ENCODE measurements around the gene SHLD1.

SHLD1 gene

DNA sequence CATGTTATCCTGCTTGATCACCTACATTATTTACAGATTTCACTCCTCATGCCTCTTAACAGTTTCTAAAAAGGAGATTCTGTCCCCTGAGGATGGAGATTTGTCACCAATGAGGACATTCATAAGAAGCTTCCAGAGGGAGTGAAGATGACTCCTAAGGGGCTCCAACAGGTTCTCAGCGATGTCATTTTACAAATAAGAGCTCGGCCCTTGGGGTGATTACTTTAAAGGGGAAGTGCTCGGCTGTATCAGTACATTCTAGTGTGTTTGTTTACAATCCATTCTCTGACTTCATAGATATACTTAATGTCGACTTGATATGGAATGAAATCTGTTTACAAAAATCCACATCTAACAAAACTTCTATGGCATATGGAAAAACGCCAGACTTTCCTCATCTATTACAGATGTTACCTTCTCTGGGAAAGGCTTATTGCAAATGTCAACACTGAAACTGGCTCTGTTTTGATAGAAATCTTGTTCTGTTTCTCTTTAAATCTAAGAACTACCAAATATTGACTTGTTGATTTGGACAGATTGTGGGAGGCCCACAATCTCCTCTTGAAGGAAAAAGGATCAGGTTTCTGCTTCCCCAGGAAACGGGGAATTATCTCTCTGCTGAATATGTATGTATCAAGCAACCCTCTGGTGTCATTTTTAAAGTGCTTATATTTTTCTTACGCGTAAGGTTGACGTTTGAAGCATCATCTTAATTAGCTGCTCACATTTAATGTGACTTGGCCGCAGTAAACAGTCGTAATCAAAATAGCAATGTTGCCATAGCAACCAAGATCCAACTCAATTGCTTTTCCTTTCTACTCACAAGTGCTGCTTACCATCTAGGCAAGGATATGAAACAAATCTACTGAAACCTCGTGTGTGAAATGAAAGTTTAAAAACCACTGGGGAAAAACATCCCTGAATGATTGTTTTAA lies 95.7 kb downstream of the SHLD1 start:
- DNase-seq (ENCODE audit: low read depth in 3 of 3) = no peak

DNA sequence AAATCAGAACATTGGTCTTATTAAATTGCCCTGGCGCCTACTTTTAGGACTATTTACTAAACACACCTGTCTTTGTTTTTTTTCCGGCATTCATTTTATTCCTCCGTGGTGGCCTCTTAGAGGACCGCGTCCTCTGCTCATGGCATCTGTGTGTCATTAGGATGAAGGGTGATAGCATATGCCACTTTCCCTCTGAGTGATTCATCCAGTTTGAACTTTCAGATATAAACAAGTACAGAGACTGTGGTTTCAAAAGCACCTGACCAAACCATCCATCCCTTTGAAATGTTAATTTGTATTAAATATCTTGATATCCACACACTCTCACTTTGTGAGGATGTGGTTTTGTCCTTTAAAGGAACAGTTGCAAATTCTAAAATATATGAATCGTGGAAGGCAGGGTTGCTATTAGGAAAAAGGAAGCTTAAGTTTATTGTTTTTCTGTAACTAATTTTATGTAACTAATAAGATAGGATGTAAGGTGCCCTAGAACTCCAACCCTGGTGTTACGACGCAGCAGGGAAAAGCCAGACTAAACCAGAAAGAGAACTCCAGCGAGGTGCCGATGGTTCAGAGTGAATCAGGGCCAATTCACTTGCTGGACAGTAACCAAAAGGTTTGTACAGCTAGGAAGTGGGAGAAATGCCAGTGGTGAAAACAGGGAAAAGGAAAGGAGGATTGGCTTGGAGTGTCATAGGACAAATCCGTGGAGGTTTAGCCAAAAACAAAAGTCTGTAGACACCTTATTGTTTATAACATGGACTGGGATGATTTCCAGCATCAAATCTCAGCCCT lies 98.7 kb downstream of the SHLD1 start:
- DNase-seq (ENCODE audit: low read depth in 3 of 3) = no peak

DNA sequence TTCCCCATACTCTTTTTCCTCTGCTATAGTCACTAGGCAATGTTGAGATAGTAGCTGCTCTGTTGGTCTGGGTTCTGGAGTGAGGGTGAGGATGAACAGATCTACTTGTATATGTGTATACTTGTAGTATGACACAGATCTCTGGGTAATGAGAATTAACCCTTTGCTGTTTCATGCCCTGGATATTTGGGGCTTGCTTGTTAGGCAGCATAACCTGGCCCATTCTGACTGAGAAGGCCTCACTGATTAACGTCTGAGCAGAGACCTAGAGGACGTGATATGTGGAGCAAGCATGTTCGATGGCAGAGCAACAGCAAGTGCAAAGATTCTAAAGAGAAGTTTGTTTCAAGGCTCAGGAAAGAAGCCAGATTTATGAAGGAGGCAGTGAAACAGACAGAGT lies 105.7 kb downstream of the SHLD1 start:
- no peak for DNase-seq (ENCODE audit: low read depth in 3 of 3)

DNA sequence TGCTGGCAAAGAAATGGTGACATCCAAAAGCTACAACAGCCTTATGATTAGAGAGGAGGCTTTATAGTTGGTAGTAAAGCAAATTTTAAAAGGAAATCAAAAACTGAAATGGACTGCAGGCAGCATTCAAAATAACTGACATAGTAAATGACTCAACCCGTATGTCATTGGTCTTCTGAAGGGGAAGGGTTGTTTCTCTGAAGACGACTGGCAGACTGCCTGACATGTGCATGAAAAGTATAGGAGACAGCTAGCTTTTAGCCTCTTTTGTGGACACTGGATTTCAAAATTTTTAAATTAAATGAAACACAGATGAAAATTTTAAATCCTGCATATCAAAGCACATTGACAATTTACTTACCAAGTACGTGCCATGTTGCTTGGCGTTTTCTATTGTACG lies 109.4 kb downstream of the SHLD1 start:
- no peak for DNase-seq (ENCODE audit: low read depth in 3 of 3)

DNA sequence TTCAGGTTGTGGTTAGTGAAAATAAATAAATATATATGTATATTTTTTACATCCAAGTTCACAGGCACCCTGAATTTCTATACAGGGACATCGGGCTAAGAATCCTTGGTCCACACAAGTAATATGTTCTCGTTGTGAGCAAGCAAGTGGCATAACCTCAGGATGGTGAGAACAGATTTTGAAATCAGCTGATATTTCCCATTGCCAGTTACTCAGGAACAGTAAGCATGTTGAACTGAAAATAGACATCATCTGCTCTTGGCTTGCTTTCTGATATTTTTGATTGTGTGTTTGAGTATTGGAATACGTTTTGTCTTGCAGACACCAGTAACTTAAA lies 112.5 kb downstream of the SHLD1 start:
- no peak for DNase-seq (ENCODE audit: low read depth in 3 of 3)

DNA sequence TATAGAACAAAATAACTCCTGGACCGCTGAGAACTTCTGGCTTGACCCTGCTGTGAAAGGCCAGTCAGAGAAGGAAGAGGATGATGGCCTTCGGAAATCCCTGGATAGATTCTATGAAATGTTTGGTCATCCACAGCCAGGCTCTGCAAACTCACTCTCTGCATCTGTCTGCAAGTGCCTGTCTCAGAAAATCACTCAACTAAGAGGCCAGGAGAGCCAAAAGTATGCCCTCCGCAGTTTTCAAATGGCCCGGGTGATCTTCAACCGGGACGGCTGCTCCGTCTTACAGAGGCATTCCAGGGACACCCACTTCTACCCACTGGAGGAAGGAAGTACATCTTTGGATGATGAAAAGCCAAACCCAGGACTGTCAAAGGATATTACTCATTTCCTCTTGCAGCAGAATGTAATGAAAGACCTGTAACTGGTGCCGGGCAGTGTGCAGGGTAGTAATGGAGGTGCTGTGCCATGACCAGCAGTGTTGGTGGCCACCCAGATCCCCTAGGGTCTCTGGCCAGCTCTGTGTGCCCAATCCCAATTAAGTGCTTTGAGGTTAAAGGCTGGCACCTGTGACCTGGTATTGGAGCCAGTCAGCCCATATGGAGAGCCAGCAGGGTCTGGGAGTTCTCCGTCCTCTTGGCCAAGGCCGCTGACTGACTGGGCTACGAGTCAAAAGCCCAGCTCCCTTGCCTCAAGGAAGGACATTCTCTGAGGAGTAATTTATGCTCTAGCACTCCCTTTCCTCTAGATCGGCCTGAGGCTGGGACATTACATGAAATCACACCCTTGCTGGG lies 113.0 kb downstream of the SHLD1 start:
- DNase-seq (ENCODE audit: low read depth in 3 of 3) = no peak

DNA sequence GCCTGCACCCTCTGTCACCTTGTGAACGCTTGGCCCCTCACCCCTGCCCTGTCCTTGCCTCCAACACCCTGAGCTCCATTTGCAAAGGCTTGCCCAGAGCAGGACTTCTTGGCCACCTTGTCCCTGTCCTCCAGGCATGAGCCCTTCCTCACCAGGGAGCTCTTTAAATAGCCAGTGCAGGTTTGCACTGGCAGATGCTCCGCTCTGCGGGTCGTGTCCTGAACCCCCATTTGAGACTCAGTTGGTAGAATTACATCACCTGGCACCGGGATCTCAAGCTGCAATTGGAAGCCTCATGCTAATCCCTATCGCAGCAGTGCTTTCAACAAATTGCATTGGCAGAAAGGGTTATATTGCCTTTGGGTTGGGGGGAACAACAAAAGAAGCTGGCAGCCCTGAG lies 114.2 kb downstream of the SHLD1 start:
- no peak for DNase-seq (ENCODE audit: low read depth in 3 of 3)

DNA sequence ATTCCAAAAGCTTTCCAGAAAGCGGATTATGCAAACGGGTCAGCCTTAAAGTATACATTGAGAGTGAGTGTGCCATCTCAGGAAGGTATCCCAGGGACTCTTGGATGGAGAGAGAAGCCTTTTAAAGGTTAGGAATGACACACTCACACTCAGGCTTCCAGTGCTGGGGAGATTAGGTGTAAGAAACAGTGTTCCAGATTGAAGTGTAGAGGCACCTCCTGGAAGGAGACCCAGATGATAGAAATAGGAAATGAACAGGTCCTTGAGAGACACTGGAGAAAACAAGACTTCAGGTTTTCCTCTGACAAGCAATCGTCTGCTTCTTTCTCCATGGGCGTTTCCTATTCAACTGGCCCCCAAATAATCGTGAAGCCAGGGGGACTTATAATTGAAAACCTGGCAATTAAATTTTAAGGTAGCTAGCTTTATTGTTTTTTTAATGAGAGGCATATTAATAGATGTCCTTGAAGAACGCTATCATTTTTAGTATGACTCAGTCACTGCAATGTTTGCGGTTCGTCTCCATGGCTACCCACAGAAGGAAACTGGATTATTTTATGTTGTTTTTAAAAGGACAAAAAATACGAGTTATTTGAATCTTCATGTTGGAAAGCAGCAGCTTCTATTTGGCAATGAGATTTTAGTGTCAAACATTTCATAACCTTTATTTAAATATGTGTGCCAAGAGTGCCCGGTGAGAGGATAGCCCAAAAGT lies 114.8 kb downstream of the SHLD1 start:
- no peak for DNase-seq (ENCODE audit: low read depth in 3 of 3)

DNA sequence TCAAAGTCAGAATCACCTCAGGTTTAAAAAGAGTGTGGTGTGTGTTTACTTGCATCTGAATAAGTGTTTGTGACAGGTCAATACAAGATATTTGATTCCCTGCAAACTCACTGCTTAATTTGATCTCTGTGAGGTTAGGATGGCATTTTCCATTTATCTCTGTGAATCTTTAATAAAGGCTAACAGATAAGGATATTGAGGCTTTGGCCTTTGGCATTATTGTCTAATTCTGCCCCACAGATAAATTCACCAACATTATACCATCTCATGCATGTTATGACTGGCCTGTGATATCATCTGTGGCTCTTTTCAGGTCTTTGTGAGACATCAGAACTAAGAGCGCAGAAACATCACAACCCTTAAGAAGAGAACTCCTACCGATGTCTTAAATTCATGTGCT lies 115.4 kb downstream of the SHLD1 start:
- DNase-seq (ENCODE audit: low read depth in 3 of 3) = no peak

DNA sequence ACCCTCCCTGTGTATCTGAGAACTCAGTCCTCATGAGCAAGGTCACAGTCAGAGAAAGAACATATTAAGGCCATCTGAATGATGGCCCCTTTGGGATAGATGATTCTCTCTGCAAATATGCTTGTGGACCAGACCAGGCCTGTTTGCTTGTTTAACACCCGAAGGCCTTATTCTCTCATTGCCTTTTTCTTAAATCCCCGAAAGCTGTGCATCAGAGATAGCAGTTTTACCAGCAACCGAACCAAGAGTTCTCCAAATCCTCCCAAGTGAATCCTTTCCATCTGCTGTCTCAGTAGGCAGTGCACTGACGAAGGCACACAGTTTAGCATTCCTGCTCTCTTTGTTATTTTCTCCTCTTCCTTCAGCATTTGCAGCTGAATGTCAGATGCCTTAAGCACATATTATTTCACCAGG lies 120.4 kb downstream of the SHLD1 start:
- DNase-seq (ENCODE audit: low read depth in 3 of 3) = no peak

DNA sequence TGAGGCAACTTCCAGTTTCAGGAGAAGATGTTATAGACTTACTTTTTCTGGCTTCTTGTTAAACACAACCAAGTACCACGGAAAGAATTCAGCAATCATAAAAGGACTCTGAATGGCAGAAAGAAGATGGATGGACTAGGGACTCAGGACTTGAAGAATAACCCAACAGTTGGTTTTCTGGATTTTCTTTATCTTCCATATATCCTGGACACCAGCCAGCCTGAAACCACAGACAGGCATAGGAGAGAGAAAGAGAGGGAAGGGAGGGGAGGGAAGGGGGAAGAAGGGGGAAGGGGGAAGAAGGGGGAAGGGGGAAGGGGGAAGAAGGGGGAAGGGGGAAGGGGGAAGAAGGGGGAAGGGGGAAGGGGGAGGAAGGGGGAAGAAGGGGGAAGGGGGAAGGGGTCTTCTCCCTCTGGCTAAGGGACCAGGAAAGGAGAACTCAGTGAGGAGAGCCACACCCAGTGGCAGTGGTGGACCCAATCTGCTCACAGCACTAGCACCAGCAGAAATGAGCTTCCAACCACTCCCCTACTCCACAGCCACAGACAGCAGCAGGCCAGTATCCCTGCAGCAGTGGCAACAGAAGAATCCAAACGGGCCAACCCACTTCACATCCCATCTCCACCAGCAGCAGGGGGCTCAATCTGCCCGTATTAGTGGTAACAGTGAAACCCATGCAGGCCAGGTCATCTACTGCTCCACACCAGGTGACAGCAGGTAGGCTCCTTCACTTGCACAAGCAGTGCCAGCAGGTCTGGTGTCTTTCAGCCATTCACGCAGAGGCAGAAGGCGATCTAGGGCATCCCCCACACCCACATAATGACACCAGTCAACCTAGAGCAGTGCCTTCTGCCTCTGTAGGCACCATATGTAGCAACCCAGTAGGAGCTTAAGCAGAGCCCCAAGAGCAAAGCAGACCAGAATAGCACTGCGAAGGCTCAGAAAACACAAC lies 121.5 kb downstream of the SHLD1 start:
- DNase-seq (ENCODE audit: low read depth in 3 of 3) = no peak

DNA sequence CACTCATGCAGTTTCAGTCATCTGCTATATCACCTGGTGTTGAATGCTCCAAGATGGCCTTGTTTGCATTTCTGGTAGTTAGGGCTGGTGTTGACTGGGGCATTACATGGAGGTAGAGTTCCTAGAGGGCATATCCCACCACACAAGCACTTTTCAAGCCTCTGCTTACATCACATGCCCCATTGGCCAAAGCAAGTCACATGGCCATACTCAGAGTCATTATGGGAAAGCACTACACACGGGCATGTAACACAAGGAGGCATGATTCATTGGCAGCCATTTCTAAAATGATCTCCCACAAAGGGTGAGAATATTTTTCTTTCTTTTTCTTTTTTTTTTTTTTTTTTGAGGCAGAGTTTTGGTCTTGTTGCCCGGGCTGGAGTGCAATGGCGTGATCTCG lies 126.9 kb downstream of the SHLD1 start:
- no peak for DNase-seq (ENCODE audit: low read depth in 3 of 3)

DNA sequence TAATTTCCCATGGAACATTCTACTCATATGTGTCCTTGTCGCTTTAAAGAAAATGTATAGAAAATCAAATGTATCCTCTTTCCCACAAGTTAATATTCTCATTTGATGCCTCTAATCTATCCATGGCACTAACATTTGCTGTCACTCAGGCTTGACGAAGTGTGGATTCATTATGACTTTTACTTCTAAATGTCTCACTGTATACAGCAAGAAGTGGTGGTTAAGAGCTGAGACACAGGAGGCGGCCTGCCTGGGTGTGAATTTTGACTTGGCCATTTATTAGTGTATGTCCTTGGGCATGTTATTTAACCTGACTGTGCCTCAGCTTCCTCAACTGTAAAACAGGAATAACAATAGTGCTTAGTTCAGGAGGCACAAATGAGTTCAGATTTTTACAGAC lies 130.1 kb downstream of the SHLD1 start:
- no peak for DNase-seq (ENCODE audit: low read depth in 3 of 3)

DNA sequence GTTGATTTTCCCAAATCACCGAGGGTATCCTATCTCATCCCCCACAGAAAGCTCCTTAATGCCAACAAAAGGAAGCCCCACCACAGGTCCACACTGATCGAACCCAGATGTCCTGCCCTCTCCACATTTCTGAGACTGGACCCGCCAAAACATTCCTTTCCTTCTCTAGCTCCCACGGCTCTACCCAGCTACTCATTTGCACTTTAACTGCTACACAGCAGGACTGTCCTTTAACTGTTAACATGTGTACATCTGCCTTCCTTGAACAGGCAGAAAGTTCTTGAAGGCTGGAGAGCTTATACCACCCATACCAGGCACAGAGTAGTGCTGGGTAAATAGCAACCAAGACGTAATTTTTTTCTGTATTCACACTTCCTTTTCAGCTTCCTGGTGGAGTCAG lies 131.5 kb downstream of the SHLD1 start:
- no peak for DNase-seq (ENCODE audit: low read depth in 3 of 3)

DNA sequence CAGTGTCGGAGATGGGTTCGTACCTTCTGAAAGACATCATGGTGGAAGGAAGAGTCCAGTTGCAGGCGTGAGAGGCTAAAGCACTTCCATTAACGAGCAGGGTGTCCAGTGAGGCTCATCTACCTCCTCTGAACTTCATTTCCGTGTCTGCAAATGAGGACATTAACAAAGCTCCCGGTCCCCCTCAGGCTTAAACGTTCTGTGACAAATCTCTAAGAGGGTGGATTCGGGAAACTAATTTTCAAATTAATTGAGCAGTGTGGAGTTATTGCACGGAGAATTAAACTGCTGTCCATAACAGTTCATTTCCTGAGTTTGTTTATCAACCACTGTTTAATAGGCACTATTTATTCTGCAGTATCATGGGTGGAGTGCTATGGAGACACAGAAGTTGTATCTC lies 132.0 kb downstream of the SHLD1 start:
- DNase-seq (ENCODE audit: low read depth in 3 of 3) = no peak

DNA sequence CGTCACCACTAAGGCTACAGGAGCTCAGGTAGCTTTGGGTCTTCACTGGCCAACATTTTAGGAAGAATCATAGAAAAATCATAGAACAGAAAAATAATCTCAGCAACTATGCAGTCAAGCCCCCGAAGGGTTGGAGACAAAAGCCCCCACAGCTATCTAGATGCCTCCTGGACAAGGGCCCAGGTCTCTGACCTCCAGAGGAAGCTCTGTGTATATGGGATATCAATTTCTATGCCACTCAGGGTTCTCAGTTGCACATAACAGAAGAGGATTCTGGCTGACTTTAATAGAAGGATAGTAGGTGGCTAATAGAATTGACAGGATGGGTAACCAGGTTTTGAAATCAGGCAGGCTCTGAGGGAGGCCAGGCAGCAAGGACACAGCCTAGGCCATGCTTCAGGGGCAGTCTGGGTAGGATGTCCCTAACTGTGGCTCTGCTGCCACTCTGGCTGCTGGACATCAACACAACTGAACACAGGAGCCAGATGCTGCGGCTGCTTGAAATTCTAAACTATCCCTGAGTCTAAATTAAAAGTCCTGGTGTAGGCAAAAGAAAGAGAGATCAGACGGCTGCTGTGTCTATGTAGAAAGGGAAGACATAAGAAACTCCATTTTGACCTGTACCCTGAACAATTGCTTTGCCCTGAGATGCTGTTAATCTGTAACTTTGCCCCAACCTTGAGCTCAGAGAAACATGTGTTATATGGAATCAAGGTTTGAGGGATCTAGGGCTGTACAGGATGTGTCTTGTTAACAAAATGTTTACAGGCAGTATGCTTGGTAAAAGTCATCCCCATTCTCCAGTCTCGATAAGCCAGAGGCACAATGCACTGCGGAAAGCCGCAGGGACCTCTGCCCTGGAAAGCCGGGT lies 134.5 kb downstream of the SHLD1 start:
- no peak for DNase-seq (ENCODE audit: low read depth in 3 of 3)

DNA sequence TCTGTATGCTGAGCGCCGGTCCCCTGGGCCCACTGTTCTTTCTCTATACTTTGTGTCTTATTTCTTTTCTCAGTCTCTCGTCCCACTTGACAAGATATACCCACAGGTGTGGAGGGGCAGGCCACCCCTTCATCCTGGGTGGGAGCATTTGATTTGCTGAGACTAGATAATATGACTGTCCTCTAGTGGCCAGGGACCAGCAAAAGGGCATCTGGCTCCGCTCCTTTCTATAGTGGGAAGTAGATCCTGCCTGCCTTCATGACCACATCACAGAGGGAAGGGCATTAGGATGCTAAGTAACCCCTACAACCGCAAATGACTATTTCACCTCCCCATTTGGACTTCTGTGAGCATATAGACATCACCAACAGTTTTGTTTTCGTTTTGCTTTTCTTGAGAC lies 135.7 kb downstream of the SHLD1 start:
- DNase-seq (ENCODE audit: low read depth in 3 of 3) = no peak

DNA sequence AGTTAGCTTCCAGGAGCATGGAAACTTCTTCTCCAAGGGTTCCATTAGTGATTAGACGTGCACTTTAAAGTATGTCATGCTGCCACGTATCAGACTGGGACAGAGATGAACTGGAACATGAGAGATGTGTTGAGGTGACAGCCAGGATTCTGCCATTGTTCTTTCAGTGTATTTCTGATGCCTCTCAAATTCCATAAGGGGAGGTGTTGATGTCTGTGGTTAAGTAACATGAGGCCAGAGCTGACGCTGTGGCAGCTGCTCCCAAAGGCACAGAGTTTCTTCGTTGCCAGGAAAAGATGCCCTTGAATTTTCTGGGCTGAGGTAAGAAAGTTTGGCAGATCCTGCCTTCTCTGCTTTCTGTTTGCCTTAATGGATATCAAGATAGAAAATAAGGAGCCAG lies 136.6 kb downstream of the SHLD1 start:
- no peak for DNase-seq (ENCODE audit: low read depth in 3 of 3)

DNA sequence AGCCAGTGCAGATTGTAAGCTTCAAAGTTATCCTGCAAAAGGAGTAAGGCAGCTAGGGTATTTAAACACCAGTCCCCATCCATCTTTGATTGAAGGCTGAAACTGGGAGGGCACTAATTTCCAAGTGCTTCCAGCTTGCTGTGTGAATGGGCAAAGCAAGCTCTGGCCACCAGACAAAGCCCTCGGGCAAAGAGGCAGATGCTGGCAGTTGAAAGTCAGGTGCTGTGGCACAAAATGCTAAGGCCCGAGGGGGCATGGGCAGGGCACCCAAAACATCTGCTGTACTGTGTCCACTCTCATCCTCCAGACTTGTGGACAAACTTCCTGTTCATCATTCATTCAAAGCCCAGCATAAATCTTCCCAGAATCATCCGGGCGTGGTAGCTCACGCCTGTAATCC lies 137.2 kb downstream of the SHLD1 start:
- no peak for DNase-seq (ENCODE audit: low read depth in 3 of 3)

DNA sequence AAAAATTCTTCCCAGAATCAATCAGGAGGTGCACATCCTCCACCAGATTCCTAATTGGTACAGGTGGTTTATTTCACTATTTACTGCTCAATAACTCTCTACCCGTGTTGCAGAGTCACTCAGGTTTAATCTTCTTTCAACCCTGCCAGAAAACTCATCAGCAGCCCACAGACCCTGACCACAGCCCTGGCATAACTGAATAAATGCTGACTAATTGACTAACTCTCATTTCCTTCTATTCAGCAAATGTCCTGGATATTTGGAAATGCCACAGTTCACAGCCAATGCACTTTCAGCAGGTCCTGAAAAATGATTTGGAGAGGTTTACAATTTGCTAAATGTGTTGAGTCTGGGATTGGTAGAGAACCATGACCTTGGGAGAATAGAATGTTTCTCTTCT lies 137.8 kb downstream of the SHLD1 start:
- no peak for DNase-seq (ENCODE audit: low read depth in 3 of 3)
